ENCODE data around the gene LIMS2.

Gene LIMS2

GRCh38 chr2:127633556-127634065, 41.7 kb downstream of the LIMS2 start:
- DNase-seq (ENCODE audit: low read depth) = no peak

GRCh38 chr2:127632592-127633489, 42.5 kb downstream of the LIMS2 start:
- no peak for DNase-seq (ENCODE audit: low read depth)

- DNase-seq (ENCODE audit: low read depth) = no peak
These were observed 43.2 kb downstream of the LIMS2 start for GRCh38 chr2:127631997-127632581.

GRCh38 chr2:127631541-127631996, 43.8 kb downstream of the LIMS2 start:
- no peak for DNase-seq (ENCODE audit: low read depth)

- DNase-seq (ENCODE audit: low read depth) = no peak
These were observed 44.3 kb downstream of the LIMS2 start for GRCh38 chr2:127630864-127631540.

GRCh38 chr2:127630096-127630863, 45.0 kb downstream of the LIMS2 start:
- no peak for DNase-seq (ENCODE audit: low read depth)

GRCh38 chr2:127629637-127630036, 45.7 kb downstream of the LIMS2 start:
- DNase-seq (ENCODE audit: low read depth) = no peak

- DNase-seq (ENCODE audit: low read depth) = no peak
These were observed 46.3 kb downstream of the LIMS2 start for GRCh38 chr2:127628767-127629614.

GRCh38 chr2:127627740-127628571, 47.4 kb downstream of the LIMS2 start:
- no peak for DNase-seq (ENCODE audit: low read depth)

- no peak for DNase-seq (ENCODE audit: low read depth)
These were observed 48.2 kb downstream of the LIMS2 start for GRCh38 chr2:127626917-127627739.

- no peak for DNase-seq (ENCODE audit: low read depth)
These were observed 49.2 kb downstream of the LIMS2 start for GRCh38 chr2:127626175-127626574.

- no peak for DNase-seq (ENCODE audit: low read depth)
These were observed 49.8 kb downstream of the LIMS2 start for GRCh38 chr2:127625572-127625951.

- DNase-seq (ENCODE audit: low read depth) = no peak
These were observed 50.4 kb downstream of the LIMS2 start for GRCh38 chr2:127624756-127625571.

- no peak for DNase-seq (ENCODE audit: low read depth)
These were observed 51.0 kb downstream of the LIMS2 start for GRCh38 chr2:127624320-127624755.

GRCh38 chr2:127623388-127624319, 51.7 kb downstream of the LIMS2 start:
- no peak for DNase-seq (ENCODE audit: low read depth)

GRCh38 chr2:127622561-127623387, 52.6 kb downstream of the LIMS2 start:
- no peak for DNase-seq (ENCODE audit: low read depth)
